ENCODE measurements around the gene CSMD2. TPM values are rescaled to one million over a fixed set of nuclear protein-coding genes. Genes with fewer than 3 reads are reported as not detected.

CSMD2 gene
- total RNA-seq, 2 experiments from 2014 or later, result not detected

DNA sequence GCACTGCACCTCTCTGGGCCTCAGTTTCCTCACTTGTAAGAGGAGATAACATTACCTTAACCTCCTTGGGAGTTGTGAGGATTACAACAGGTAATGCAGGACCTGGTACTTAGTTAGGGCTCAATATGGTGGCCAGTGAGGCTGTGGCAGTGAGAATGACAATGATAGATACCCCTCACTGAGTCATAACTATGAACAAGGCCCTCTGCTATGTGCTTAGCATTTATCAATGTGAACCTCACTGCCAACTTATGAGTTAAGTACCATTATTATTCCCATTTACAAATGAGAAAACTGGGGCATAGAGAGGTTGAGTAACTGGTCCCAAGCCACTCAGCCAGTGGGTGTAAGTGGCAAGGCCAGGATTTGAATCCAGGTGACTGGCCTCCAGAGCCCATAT is 236.8 kb downstream of the CSMD2 start:
- DNase-seq (no peak), ATAC-seq (no peak)
- peaks cover 11% of the 10 kb centered on the region for H3K27me3 Mint-ChIP-seq
- H3K27ac Mint-ChIP-seq, result no peak overlapping the region
- ChIA-PET CTCF (no interaction called here), POLR2A (no interaction called here)
- no peaks in the 10 kb centered on the region for H3K4me1 Mint-ChIP-seq
- no peaks in the 10 kb centered on the region for H3K36me3 Mint-ChIP-seq (ENCODE audit: low read depth)
- intact Hi-C loops (cut with DNase I, micrococcal nuclease), result no loop called here
- H3K4me3 Mint-ChIP-seq, result no peak overlapping the region
- H3K9me3 Mint-ChIP-seq (ENCODE audit: low read depth), result no peaks in the 10 kb centered on the region

DNA sequence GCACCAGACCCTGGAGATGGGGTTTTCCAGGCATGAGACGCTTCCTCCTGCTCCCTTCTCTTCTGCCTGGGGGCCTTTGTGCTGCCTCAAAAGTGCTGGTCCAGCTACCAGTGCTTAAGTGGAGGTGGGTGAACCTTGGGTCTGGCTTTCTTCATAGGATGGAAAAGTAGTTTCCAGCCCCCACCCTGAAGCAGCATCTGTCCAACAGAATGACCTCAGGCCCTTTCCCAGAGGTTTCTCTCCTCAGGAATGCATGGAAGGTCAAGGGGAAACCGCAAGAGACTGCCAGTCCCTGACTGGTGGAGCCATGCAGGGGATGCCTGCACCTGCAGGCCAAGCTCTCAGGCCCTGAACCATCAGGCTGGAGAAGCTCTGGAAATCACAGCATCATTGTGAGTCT is 237.3 kb downstream of the CSMD2 start:
- ChIA-PET POLR2A (no interaction called here), CTCF (interaction anchor here (0.9 kb wide), 1 partner anchor 127 kb away, joined by 3 read pairs; no protein-coding TSS in a partner anchor)
- Mint-ChIP-seq H3K4me1 (no peaks in the 10 kb centered on the region), H3K9me3 (ENCODE audit: low read depth) (no peaks in the 10 kb centered on the region), H3K27me3 (peaks cover 11% of the 10 kb centered on the region), H3K27ac (no peak overlapping the region), H3K4me3 (no peak overlapping the region), H3K36me3 (ENCODE audit: low read depth) (no peaks in the 10 kb centered on the region)
- ATAC-seq, result no peak
- DNase-seq, result no peak
- intact Hi-C loops (cut with DNase I, micrococcal nuclease), result no loop called here

DNA sequence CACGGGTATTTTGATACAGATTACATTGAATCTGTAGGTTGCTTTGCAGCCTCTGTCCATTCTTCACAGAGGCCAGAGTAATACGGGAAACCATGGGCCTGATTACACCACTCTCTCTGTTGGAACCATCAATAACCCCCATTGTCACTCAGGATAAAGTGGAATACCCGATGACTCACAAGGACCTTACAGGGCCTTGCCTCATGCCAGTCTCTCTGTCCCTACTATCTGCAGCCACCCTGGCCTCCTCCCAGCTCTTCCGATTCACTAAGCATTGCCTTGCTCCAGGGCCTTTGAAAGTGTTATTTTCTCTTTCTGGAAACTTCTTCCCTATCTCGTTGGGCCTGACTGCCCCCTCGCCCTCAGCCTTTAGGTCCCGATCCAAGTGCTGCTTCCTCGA is 239.4 kb downstream of the CSMD2 start:
- no peak for ATAC-seq
- H3K36me3 Mint-ChIP-seq (ENCODE audit: low read depth), result no peaks in the 10 kb centered on the region
- no peak overlapping the region for H3K27ac Mint-ChIP-seq
- H3K4me3 Mint-ChIP-seq, result no peak overlapping the region
- no peaks in the 10 kb centered on the region for H3K4me1 Mint-ChIP-seq
- intact Hi-C loops (cut with DNase I, micrococcal nuclease), result no loop called here
- ChIA-PET CTCF (no interaction called here), POLR2A (no interaction called here)
- H3K9me3 Mint-ChIP-seq (ENCODE audit: low read depth), result no peaks in the 10 kb centered on the region
- DNase-seq, result no peak
- H3K27me3 Mint-ChIP-seq, result peaks cover 3% of the 10 kb centered on the region

DNA sequence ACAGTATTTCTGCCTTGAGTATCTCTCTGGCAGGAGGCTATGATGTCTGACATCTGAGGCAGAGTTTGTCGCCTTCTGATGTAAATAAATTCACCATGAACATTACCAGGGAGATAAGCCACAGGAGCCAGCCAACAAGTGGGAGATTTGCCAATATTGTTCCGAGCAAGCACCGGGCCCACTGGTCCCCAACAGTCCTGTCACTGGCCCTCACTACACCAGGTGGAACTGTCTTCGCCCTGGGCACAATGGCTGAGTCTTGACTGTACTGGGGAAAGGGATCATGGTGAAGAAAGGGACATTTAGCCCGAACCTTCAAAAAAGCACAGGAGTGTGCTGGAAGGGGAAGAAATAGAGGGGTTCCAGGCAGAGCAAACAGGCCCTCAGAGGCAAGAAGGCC is 243.7 kb downstream of the CSMD2 start:
- ChIA-PET CTCF (no interaction called here), POLR2A (no interaction called here)
- H3K36me3 Mint-ChIP-seq (ENCODE audit: low read depth), result no peaks in the 10 kb centered on the region
- intact Hi-C loops (cut with DNase I, micrococcal nuclease), result no loop called here
- no peaks in the 10 kb centered on the region for H3K9me3 Mint-ChIP-seq (ENCODE audit: low read depth)
- no peak for ATAC-seq
- H3K27me3 Mint-ChIP-seq, result peaks cover 6% of the 10 kb centered on the region
- no peak for DNase-seq
- H3K4me1 Mint-ChIP-seq, result no peaks in the 10 kb centered on the region
- no peak overlapping the region for H3K4me3 Mint-ChIP-seq
- no peak overlapping the region for H3K27ac Mint-ChIP-seq

DNA sequence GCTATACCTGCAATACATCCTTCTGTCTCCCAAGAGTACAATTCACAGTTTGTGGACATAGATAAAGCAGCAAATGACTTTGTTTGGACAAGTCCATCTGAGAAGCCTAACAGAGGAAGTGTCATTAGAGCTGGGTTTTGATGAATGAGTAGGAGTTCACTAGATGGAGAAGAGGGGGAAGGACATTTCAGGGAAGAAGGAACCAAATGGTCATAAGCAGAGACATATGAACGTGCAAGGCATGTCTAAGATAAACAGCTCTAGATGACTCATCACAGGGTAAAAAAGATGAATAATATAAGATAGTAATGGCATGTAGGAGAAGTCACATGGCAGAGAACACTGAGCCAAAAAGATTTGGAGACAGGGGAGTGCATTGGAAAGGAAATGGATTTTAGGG is 246.7 kb downstream of the CSMD2 start:
- intact Hi-C loops (cut with DNase I, micrococcal nuclease), result no loop called here
- no peak overlapping the region for H3K27ac Mint-ChIP-seq
- ChIA-PET CTCF (interaction anchor here (0.6 kb wide), 1 partner anchor 41 kb away, joined by 3 read pairs; no protein-coding TSS in a partner anchor), POLR2A (no interaction called here)
- ATAC-seq (peak; percentile 33), DNase-seq (no peak)
- no peaks in the 10 kb centered on the region for H3K9me3 Mint-ChIP-seq (ENCODE audit: low read depth)
- no peaks in the 10 kb centered on the region for H3K36me3 Mint-ChIP-seq (ENCODE audit: low read depth)
- no peaks in the 10 kb centered on the region for H3K4me1 Mint-ChIP-seq
- peaks cover 11% of the 10 kb centered on the region for H3K27me3 Mint-ChIP-seq
- no peak overlapping the region for H3K4me3 Mint-ChIP-seq

DNA sequence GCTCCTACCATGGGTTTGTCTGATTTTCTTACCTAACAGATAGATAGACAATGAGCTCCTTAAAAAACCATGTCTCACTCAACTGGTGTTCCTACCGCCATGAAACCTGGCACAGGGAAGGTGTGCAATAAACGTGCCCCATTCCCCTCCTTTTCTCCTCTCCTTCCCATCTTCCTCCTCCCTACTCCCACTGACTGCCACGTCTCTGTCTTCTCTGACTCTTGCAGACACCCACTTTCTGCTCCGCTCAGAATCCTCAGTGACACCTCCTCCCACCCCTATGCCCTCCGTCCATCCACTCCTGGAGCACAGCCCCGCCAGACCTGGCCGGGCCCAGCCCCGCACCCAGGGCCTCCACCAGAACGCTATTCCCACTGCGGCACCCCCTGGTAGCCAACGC is 248.2 kb downstream of the CSMD2 start:
- Mint-ChIP-seq H3K4me3 (no peak overlapping the region), H3K27me3 (peaks cover 13% of the 10 kb centered on the region), H3K27ac (no peak overlapping the region), H3K9me3 (ENCODE audit: low read depth) (no peaks in the 10 kb centered on the region), H3K4me1 (no peaks in the 10 kb centered on the region), H3K36me3 (ENCODE audit: low read depth) (no peaks in the 10 kb centered on the region)
- ATAC-seq (no peak), DNase-seq (no peak)
- ChIA-PET CTCF (interaction anchor here (0.8 kb wide), 1 partner anchor 391 kb away, joined by 3 read pairs; no protein-coding TSS in a partner anchor), POLR2A (no interaction called here)
- intact Hi-C loops (cut with DNase I, micrococcal nuclease), result no loop called here

DNA sequence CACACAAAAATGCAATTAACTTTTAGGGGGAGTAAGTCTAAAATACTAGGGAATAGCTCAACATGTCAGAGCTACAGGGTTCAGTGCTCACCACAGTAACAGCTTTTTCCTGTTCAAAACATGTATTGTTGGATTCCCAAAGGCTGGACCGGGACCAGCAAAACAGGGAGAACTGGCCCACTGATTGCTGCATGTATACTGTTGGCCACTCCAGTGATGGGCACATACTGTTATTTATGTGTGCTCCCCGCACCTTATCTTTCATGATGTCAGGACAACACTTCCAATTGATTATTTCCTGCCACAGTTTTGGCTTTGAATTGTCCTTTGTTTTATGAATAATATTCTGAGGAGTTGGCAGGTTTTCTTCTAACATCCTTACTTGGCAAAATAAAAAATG is 250.5 kb downstream of the CSMD2 start:
- DNase-seq, result no peak
- Mint-ChIP-seq H3K27ac (no peak overlapping the region), H3K27me3 (peaks cover 16% of the 10 kb centered on the region), H3K9me3 (ENCODE audit: low read depth) (no peaks in the 10 kb centered on the region), H3K36me3 (ENCODE audit: low read depth) (no peaks in the 10 kb centered on the region), H3K4me1 (no peaks in the 10 kb centered on the region), H3K4me3 (no peak overlapping the region)
- ChIA-PET POLR2A (no interaction called here), CTCF (interaction anchor here (0.6 kb wide), 1 partner anchor 252 kb away, joined by 3 read pairs; no protein-coding TSS in a partner anchor)
- no peak for ATAC-seq
- intact Hi-C loops (cut with DNase I, micrococcal nuclease), result no loop called here

DNA sequence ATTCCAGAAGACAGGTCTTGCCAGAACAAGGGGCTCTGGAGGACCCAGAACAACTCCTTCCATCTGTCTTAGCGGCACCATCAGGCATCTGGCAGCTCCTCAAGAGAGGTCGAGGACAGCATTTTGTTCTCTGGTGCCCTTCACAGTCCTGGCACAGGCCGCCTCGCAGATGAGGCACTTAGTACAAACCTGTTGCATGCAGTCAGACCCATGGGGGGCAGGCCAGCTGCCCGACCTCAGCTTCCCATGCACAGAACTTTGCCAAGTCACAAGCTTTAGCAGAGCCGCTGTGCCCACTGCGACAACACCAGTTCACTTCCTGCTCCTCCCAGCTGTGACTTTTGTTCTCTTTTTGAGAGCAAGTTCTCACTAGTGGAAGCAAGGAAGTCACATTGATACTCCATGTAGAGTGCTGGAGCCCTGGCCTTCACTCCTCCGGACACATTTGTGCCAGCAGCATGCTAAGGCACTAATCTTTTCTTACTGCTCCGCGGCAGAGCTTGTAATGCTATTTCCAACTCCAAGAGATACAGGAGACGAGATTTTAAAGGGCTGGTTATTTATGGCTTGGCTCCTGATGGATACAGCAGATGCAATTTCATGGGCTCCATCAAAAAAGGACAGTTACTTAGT is 256.6 kb downstream of the CSMD2 start:
- CTCF ChIA-PET, result no interaction called here
- DNase-seq (no peak), ATAC-seq (no peak)
- POLR2A ChIA-PET, result no interaction called here
- Mint-ChIP-seq H3K27me3 (peaks cover 19% of the 10 kb centered on the region), H3K4me3 (no peak overlapping the region), H3K27ac (no peak overlapping the region), H3K4me1 (no peaks in the 10 kb centered on the region), H3K9me3 (ENCODE audit: low read depth) (no peaks in the 10 kb centered on the region), H3K36me3 (ENCODE audit: low read depth) (no peaks in the 10 kb centered on the region)
- intact Hi-C loops (cut with DNase I, micrococcal nuclease), result no loop called here

DNA sequence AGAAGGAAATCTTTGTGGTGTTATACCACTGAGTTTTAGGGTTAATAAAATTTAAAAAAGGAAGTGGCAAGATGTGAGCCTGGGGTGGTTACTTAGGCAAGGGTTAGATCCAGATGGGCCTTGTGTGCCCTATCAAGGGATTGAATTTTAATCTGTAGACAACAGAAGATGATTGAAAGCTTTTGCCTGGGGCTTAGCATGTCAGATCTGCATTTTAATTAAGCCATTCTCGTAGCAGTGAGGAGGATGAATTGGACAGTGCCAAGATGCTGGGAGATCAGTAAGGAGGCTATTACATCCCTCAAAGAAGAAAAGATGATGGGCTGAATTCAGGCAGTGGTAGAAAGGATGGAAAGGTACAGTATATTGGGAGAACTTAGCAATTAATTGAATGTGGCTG is 258.9 kb downstream of the CSMD2 start:
- Mint-ChIP-seq H3K4me1 (no peaks in the 10 kb centered on the region), H3K4me3 (no peak overlapping the region), H3K27me3 (peaks cover 19% of the 10 kb centered on the region), H3K27ac (no peak overlapping the region), H3K9me3 (ENCODE audit: low read depth) (no peaks in the 10 kb centered on the region), H3K36me3 (ENCODE audit: low read depth) (no peaks in the 10 kb centered on the region)
- intact Hi-C loops (cut with DNase I, micrococcal nuclease), result no loop called here
- ChIA-PET POLR2A (no interaction called here), CTCF (no interaction called here)
- ATAC-seq (no peak), DNase-seq (no peak)

DNA sequence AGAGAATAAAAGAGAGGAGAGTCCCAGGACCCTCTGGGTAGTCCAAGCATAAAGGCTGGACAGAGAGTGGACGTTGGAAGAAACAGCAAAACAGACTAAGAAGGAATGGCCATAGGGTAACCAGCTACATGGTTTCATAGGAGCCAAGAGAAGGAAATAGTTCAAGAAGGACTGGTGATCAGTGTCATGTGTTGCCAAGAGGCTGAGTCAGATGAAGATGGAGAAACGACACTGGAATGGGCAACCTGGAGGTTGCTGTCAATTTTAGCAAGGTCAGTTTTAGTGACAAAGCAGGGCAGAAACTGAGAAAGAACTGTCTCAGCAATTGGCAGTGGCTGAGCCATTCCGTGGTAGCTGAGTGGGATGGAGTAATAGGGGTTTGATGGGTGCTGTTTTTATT is 259.8 kb downstream of the CSMD2 start:
- ATAC-seq, result no peak
- no peak overlapping the region for H3K27ac Mint-ChIP-seq
- H3K9me3 Mint-ChIP-seq (ENCODE audit: low read depth), result no peaks in the 10 kb centered on the region
- H3K36me3 Mint-ChIP-seq (ENCODE audit: low read depth), result no peaks in the 10 kb centered on the region
- DNase-seq, result no peak
- intact Hi-C loops (cut with DNase I, micrococcal nuclease), result no loop called here
- ChIA-PET POLR2A (no interaction called here), CTCF (no interaction called here)
- H3K4me3 Mint-ChIP-seq, result no peak overlapping the region
- H3K4me1 Mint-ChIP-seq, result no peaks in the 10 kb centered on the region
- H3K27me3 Mint-ChIP-seq, result peaks cover 23% of the 10 kb centered on the region

DNA sequence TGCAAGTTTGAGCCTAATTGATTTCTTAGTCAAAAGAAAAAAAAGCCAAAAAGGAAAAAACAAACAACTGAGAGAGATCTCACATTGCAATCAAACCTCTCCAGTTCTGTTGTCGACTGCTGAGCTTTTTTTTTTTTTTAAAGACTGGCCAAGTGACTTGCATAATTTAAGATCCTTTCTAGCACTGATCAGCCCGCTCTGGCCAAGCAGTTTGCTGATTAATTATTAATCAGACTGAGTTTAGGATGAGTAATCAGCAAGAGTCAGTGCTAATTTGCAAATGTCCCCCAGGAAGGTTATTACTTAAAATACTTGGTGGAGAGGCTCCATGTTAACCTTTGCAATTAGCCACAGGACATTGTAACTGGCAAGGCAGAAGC is 261.8 kb downstream of the CSMD2 start:
- Mint-ChIP-seq H3K4me1 (no peaks in the 10 kb centered on the region), H3K4me3 (no peak overlapping the region), H3K27ac (no peak overlapping the region), H3K9me3 (ENCODE audit: low read depth) (no peaks in the 10 kb centered on the region), H3K36me3 (ENCODE audit: low read depth) (no peaks in the 10 kb centered on the region), H3K27me3 (peaks cover 24% of the 10 kb centered on the region)
- DNase-seq, result no peak
- POLR2A ChIA-PET, result no interaction called here
- ATAC-seq, result no peak
- intact Hi-C loops (cut with DNase I, micrococcal nuclease), result no loop called here
- CTCF ChIA-PET, result no interaction called here

DNA sequence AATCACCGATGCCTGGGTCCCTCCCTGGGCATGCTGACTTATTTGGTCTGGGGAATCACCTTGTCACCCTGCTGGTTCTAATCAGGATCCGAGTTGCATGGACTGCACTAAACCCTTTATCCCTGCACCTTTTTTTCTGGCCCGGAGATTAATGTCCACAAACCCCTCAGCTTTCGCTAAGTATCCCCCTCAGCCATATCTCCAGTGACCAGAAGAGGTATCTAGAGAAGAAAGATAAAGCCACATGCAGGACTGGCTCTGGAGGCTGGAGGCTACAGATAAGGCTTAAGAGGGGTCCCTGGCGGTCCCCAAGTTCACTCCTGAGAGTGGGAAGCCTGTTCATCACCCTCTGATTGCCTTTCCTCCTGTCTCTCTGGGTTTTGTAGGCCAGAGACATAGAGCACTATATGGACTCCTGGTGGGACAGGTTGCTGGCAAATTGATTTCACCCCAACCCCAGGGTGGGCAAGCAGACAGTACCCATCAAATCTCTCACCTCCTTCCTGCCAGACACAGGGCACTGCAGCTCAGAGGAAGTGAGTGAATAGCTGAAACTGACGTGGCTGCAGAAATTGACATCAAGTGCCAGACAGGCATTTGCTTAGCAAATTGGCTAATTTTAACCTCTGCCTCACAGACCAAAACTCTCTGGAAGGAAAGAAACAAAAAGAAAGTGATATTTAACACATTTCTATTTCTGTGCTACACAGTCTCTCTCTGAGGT is 262.4 kb downstream of the CSMD2 start:
- H3K9me3 Mint-ChIP-seq (ENCODE audit: low read depth), result no peaks in the 10 kb centered on the region
- no peak overlapping the region for H3K27ac Mint-ChIP-seq
- H3K4me1 Mint-ChIP-seq, result no peaks in the 10 kb centered on the region
- no peak overlapping the region for H3K4me3 Mint-ChIP-seq
- CTCF ChIA-PET, result no interaction called here
- no peak for DNase-seq
- no peak for ATAC-seq
- no peaks in the 10 kb centered on the region for H3K36me3 Mint-ChIP-seq (ENCODE audit: low read depth)
- intact Hi-C loops (cut with DNase I, micrococcal nuclease), result no loop called here
- H3K27me3 Mint-ChIP-seq, result peaks cover 27% of the 10 kb centered on the region
- POLR2A ChIA-PET, result no interaction called here

Data from activated CD4-positive, alpha-beta T cell treated with anti-CD3 and anti-CD28 coated beads for 36 hours (primary cell).